Ishikawa (cell line): ENCODE data around the gene RORC.

Experiments
- CEBPB ChIP-seq: IDR thresholded peaks from 2 replicates; pipeline ENCODE4 v1.6.1; 2012
- CREB1 ChIP-seq: IDR thresholded peaks from 2 replicates; pipeline ENCODE4 v1.6.1; 2012; ENCODE audit warnings: low read depth
- EGR1 ChIP-seq: IDR thresholded peaks from 2 replicates; pipeline ENCODE4 v1.6.1; 2012
- EP300 ChIP-seq: IDR thresholded peaks from 2 replicates; pipeline ENCODE4 v1.6.1; 2012; ENCODE audit warnings: borderline replicate concordance
- FOXM1 ChIP-seq: IDR thresholded peaks from 2 replicates; pipeline ENCODE4 v1.6.1; 2012; ENCODE audit warnings: low read depth, borderline replicate concordance
- NFIC ChIP-seq: IDR thresholded peaks from 2 replicates; pipeline ENCODE4 v1.6.1; 2012
- RAD21 ChIP-seq: IDR thresholded peaks from 2 replicates; pipeline ENCODE4 v1.6.1; 2012; ENCODE audit warnings: low read depth
- REST ChIP-seq: IDR thresholded peaks from 2 replicates; pipeline ENCODE4 v1.6.1; 2012; ENCODE audit warnings: low read depth, mild to moderate bottlenecking
- TAF1 ChIP-seq: IDR thresholded peaks from 2 replicates; pipeline ENCODE4 v1.6.1; 2012; ENCODE audit warnings: low read depth, mild to moderate bottlenecking
- TCF12 ChIP-seq: IDR thresholded peaks from 2 replicates; pipeline ENCODE4 v1.6.1; 2012; ENCODE audit warnings: low read depth
- TEAD4 ChIP-seq: IDR thresholded peaks from 2 replicates; pipeline ENCODE4 v1.6.1; 2012
- YY1 ChIP-seq: IDR thresholded peaks from 2 replicates; pipeline ENCODE4 v1.6.1; 2012; ENCODE audit warnings: low read depth
- ZBTB7A ChIP-seq: IDR thresholded peaks from 2 replicates; pipeline ENCODE4 v1.6.1; 2012; ENCODE audit warnings: low read depth
- TF ChIP-seq, protein P1 (sequence below): IDR thresholded peaks from 2 replicates; pipeline ENCODE4 v1.6.1; 2012
- TF ChIP-seq, protein P2 (sequence below): IDR thresholded peaks from 2 replicates; pipeline ENCODE4 v1.6.1; 2012

RORC gene

DNA sequence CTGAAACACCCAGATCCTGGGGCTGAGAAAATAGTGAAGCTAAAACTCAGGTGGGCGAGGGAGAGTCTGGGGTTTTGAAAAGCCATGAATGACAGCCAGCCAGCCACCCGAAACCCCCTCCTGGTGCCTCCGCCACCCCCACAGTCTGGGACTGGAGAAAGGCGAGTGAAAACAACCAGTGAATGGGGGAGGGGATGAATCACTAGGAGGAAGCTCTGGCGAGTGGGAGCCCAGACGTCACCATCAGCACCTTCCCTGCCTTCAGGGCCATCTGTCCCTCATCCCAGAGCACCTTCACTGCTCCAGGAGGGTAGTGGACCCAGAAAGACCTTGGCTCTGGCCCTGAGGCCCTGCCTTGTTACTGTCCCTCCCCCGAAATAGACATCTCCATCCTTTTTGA is 9.2 kb downstream of the RORC start:
- TF ChIP-seq TAF1 (no peak), YY1 (no peak), TEAD4 (no peak), REST (no peak), CREB1 (no peak), CEBPB (no peak), EGR1 (no peak)
- TF ChIP-seq, protein P1, sequence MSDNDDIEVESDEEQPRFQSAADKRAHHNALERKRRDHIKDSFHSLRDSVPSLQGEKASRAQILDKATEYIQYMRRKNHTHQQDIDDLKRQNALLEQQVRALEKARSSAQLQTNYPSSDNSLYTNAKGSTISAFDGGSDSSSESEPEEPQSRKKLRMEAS: no peak
- TF ChIP-seq, protein P2, sequence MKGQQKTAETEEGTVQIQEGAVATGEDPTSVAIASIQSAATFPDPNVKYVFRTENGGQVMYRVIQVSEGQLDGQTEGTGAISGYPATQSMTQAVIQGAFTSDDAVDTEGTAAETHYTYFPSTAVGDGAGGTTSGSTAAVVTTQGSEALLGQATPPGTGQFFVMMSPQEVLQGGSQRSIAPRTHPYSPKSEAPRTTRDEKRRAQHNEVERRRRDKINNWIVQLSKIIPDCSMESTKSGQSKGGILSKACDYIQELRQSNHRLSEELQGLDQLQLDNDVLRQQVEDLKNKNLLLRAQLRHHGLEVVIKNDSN: no peak

- TF ChIP-seq, protein P2: no peak
- peak; percentile 37; the same call in 1 of the 2 replicates for TF ChIP-seq NFIC
Observed at GRCh38 chr1:151820940-151821339, 10.7 kb downstream of the RORC start.

- no peak for TF ChIP-seq REST
- TF ChIP-seq, protein P2: no peak
- no peak for TF ChIP-seq TEAD4
- no peak for TF ChIP-seq EP300
- TF ChIP-seq CREB1: no peak
- no peak for TF ChIP-seq EGR1
- no peak for TF ChIP-seq CEBPB
- TF ChIP-seq ZBTB7A: no peak
- no peak for TF ChIP-seq TCF12
- TF ChIP-seq FOXM1: no peak
Observed at GRCh38 chr1:151819976-151820623, 11.5 kb downstream of the RORC start.

- TF ChIP-seq, protein P1: no peak
- TF ChIP-seq NFIC: no peak
- TF ChIP-seq TAF1: no peak
- TF ChIP-seq CREB1: no peak
- TF ChIP-seq ZBTB7A: no peak
- no peak for TF ChIP-seq REST
- no peak for TF ChIP-seq TCF12
- TF ChIP-seq CEBPB: no peak
- TF ChIP-seq RAD21: no peak
- no peak for TF ChIP-seq EGR1
- TF ChIP-seq EP300: no peak
Observed at GRCh38 chr1:151819227-151819835, 12.3 kb downstream of the RORC start.

DNA sequence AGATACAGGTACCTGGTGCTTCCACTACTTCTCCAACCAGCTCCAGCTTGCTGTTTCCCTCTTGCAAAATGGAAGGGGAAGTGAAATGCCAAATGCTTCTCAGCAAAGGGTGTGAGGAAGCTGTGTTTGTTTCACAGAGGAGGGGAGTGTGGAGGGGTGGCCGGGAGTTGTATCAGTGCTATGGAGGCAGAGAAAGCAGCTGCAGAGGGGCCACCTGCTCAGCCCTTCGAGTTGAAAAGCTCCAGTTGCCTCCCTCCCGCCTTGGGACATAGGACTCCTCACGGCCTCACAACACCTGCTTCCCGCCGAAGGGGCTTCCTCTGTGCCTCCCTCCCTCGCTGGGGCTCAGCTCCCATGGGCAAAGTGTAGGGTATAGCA is 14.3 kb downstream of the RORC start:
- no peak for TF ChIP-seq NFIC
- no peak for TF ChIP-seq RAD21
- TF ChIP-seq TEAD4: no peak
- TF ChIP-seq FOXM1: no peak
- no peak for TF ChIP-seq REST
- TF ChIP-seq CEBPB: no peak
- TF ChIP-seq ZBTB7A: no peak
- TF ChIP-seq, protein P2: no peak
- TF ChIP-seq TCF12: no peak
- TF ChIP-seq EGR1: no peak
- no peak for TF ChIP-seq EP300
- TF ChIP-seq CREB1: no peak
- no peak for TF ChIP-seq YY1
- TF ChIP-seq, protein P1: no peak
- TF ChIP-seq TAF1: no peak
